Measurements from ENCODE around the gene NELFA.

GRCh38 chr4:1968686-1969295, 40.0 kb downstream of the NELFA start:
- TF ChIP-seq ELK1 (IDR thresholded peaks at IDR 0.05; ENCODE audit: borderline replicate concordance, low read depth, low read length) (no peak), BHLHE40 (IDR thresholded peaks at IDR 0.05; ENCODE audit: low read depth, low read length) (no peak), SMC3 (IDR thresholded peaks at IDR 0.05; ENCODE audit: low read depth, low read length) (no peak), CEBPB (IDR thresholded peaks at IDR 0.05; ENCODE audit: low read depth, low read length) (no peak), POLR2A (IDR thresholded peaks at IDR 0.05; ENCODE audit: low read depth, low read length) (no peak), RAD21 (IDR thresholded peaks at IDR 0.05; ENCODE audit: low read length) (no peak), RFX5 (IDR thresholded peaks at IDR 0.05; ENCODE audit: low read depth, low read length) (no peak), RCOR1 (IDR thresholded peaks at IDR 0.05; ENCODE audit: insufficient replicate concordance, low read length) (no peak)
- TF ChIP-seq, protein P1, sequence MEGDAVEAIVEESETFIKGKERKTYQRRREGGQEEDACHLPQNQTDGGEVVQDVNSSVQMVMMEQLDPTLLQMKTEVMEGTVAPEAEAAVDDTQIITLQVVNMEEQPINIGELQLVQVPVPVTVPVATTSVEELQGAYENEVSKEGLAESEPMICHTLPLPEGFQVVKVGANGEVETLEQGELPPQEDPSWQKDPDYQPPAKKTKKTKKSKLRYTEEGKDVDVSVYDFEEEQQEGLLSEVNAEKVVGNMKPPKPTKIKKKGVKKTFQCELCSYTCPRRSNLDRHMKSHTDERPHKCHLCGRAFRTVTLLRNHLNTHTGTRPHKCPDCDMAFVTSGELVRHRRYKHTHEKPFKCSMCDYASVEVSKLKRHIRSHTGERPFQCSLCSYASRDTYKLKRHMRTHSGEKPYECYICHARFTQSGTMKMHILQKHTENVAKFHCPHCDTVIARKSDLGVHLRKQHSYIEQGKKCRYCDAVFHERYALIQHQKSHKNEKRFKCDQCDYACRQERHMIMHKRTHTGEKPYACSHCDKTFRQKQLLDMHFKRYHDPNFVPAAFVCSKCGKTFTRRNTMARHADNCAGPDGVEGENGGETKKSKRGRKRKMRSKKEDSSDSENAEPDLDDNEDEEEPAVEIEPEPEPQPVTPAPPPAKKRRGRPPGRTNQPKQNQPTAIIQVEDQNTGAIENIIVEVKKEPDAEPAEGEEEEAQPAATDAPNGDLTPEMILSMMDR (conservative IDR thresholded peaks at IDR 0.05; ENCODE audit: low read depth, low read length): no peak
